ENCODE measurements around the gene USP24.

DNA sequence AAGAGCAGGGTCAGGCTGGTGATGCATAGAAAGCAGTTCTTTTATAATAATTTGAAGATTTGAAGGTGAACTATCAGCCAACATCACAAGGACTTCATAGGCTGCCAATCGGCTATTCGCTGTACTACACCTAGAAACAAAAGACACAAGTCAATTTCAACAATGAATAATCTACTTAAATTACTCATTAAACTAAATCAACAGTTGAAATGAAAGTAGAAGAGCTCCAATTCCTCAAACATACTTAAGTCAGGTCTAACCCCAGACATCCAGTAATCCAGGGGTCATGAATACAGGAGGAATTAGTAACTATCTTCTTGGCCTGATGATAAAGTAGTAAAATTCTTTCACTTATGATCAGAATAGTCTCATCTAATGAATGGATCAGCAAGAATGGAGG is 111.3 kb downstream of the USP24 start:
- TF ChIP-seq, protein P1, sequence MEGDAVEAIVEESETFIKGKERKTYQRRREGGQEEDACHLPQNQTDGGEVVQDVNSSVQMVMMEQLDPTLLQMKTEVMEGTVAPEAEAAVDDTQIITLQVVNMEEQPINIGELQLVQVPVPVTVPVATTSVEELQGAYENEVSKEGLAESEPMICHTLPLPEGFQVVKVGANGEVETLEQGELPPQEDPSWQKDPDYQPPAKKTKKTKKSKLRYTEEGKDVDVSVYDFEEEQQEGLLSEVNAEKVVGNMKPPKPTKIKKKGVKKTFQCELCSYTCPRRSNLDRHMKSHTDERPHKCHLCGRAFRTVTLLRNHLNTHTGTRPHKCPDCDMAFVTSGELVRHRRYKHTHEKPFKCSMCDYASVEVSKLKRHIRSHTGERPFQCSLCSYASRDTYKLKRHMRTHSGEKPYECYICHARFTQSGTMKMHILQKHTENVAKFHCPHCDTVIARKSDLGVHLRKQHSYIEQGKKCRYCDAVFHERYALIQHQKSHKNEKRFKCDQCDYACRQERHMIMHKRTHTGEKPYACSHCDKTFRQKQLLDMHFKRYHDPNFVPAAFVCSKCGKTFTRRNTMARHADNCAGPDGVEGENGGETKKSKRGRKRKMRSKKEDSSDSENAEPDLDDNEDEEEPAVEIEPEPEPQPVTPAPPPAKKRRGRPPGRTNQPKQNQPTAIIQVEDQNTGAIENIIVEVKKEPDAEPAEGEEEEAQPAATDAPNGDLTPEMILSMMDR (IDR thresholded peaks at IDR 0.05) = no peak
- TF ChIP-seq POLR2A (IDR thresholded peaks at IDR 0.05) = no peak
